SH-SY5Y (cell line): ENCODE results near the gene RBM5.

Experiments used
- GATA2 ChIP-seq: IDR thresholded peaks from 2 replicates; pipeline ENCODE4 v1.6.1; 2011; ENCODE audit warnings: mild to moderate bottlenecking, low read depth, low read length
- GATA3 ChIP-seq: IDR thresholded peaks from 2 replicates; pipeline ENCODE4 v1.6.1; 2011; ENCODE audit warnings: low read depth, mild to moderate bottlenecking, low read length, moderate library complexity

DNA sequence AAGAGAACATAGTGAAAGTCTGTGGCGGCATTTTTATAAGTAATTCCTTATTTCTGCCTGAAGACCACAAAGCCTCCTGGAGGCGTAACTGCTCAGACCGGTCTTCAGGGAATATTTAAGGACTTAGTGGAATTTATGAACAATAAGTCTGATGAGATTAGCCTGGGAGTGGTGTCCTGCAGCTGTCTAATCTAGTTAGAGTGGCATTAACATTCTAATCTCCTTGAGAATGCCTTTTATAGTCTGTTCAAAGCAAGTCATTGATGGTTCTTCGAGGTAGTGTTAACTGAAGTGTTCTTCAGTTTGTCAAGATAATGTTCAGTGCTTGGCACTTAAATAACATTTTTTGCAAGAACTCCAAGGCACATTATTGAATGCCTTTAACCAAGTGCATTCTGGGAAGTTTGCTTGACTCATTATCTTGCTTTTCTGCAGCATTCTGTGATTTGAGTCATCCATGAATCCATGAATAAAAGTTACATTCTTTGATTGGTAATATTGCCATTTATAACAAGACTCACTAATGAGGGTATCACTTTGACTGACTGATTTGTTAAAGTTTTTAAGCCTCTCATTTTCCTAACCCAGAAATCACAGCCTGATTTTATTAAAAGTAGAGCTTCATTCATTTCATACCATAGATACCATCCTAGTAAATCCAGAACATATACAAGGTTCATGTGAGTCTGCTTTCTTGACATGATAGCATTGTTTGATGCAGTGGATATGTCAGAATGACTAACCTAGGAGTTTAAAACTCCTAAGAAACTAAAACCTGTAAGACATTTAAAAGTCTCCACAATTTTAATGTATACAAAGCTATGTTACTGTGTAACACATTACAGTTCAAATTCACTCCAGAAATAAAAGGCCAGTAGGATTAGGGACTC is 12.5 kb downstream of the RBM5 start:
- TF ChIP-seq GATA2 (no peak), GATA3 (no peak)
